Panc1 (cell line): ENCODE measurements around the gene ISYNA1. TPM values are rescaled to one million over a fixed set of nuclear protein-coding genes. Genes with fewer than 3 reads are reported as not detected.

Experiments
- ATAC-seq: fragments of 200-7000 bp; cut with Tn5 transposase; 2 replicates; pipeline ENCODE4 v1.9.1; 2020; ENCODE audit warnings: mild to moderate bottlenecking, moderate library complexity
- BruUV-seq: library from RNA; stranded (reverse); fragments of 400-500 nt; replicated peaks from 2 replicates; lab custom pipeline; 2021; lab: Mats Ljungman, UMichigan
- CTCF ChIA-PET: fragments of 300-600 bp; sonication (Branson Sonifier 250); formaldehyde crosslinking; loops from one replicate; lab custom pipeline; 2022; ENCODE audit warnings: antibody characterized with exemption; lab: Charles Lee
- POLR2A ChIA-PET: fragments of 300-600 bp; sonication (Branson Sonifier 250); formaldehyde crosslinking; loops from one replicate; lab custom pipeline; 2022; ENCODE audit warnings: antibody characterized with exemption; lab: Charles Lee
- DNase-seq: peaks from one replicate; pipeline ENCODE4 v3.0.0-alpha.2; 2010; ENCODE audit warnings: low read depth, low spot score
- H3K27ac ChIP-seq: 2 replicates; pipeline ENCODE4 v1.5.1; 2011; ENCODE audit warnings: mild to moderate bottlenecking, low read length, inconsistent platforms
- H3K27me3 ChIP-seq: fragments of 200-500 bp; sonication (Bioruptor generic); 2 replicates; pipeline ENCODE4 v1.6.0; 2014; ENCODE audit warnings: low read length, inconsistent platforms; ENCODE audit not compliant: control insufficient read depth, insufficient read depth
- H3K36me3 ChIP-seq: fragments of 200-500 bp; sonication (Bioruptor generic); 2 replicates; pipeline ENCODE4 v1.5.1; 2014; ENCODE audit warnings: inconsistent platforms, mild to moderate bottlenecking, low read length, moderate library complexity; ENCODE audit not compliant: control insufficient read depth, insufficient read depth
- H3K4me1 ChIP-seq: 2 replicates; pipeline ENCODE4 v1.5.1; 2011; ENCODE audit warnings: inconsistent platforms, mild to moderate bottlenecking, low read length, moderate library complexity; ENCODE audit not compliant: control insufficient read depth, insufficient read depth
- H3K4me3 ChIP-seq, 2 experiments: 2 replicates each; pipeline ENCODE4 v1.5.1; 2011 to 2012; ENCODE audit warnings: low read depth in 2 of 2, low read length in 2 of 2, mild to moderate bottlenecking in 2 of 2, inconsistent platforms in 1 of 2, moderate library complexity in 1 of 2
- H3K9me3 ChIP-seq: fragments of 200-500 bp; sonication (Bioruptor generic); 2 replicates; pipeline ENCODE4 v1.5.1; 2014; ENCODE audit warnings: low read depth, mild to moderate bottlenecking, inconsistent platforms, low read length, moderate library complexity; ENCODE audit not compliant: control insufficient read depth, insufficient read depth
- CTCF ChIP-seq: fragments of 450-650 bp; IDR thresholded peaks from 2 replicates; pipeline ENCODE4 v1.5.1; 2017; ENCODE audit warnings: mild to moderate bottlenecking
- POLR2AphosphoS5 ChIP-seq: IDR thresholded peaks from 2 replicates; pipeline ENCODE4 v1.6.1; 2012; ENCODE audit warnings: mild to moderate bottlenecking, low read depth, low read length, moderate library complexity
- REST ChIP-seq, 2 experiments: IDR thresholded peaks; 2 replicates each; pipeline ENCODE4 v1.6.1; 2011 to 2012; ENCODE audit warnings: low read depth in 2 of 2, control low read depth in 1 of 2, low read length in 1 of 2, mild to moderate bottlenecking in 1 of 2, moderate library complexity in 1 of 2; ENCODE audit not compliant: insufficient read depth in 1 of 2
- SIN3A ChIP-seq: IDR thresholded peaks from 2 replicates; pipeline ENCODE4 v1.6.1; 2012; ENCODE audit warnings: low read depth, mild to moderate bottlenecking, low read length, moderate library complexity, borderline replicate concordance; ENCODE audit not compliant: insufficient read depth
- TCF7L2 ChIP-seq: IDR thresholded peaks from 2 replicates; pipeline ENCODE4 v1.6.1; 2011; ENCODE audit warnings: mild to moderate bottlenecking, low read depth, low read length, inconsistent platforms
- in situ Hi-C: cut with HindIII; loops from 2 replicates; pipeline ENCODE4 v1.10.0; 2016; ENCODE audit warnings: low sequenced_read_pairs, low pct_unique_long_range_greater_than_20kb
- intact Hi-C: fragments of 100-400 bp; cut with micrococcal nuclease; formaldehyde crosslinking; loops from one replicate; pipeline ENCODE4 v1.10.0; 2022; ENCODE audit not compliant: unreplicated experiment
- microRNA-seq: library from miRNA; unstranded; fragments of <30 nt; microRNA quantifications from one replicate; pipeline ENCODE4 v1.1.0, GENCODE V29; 2020; ENCODE audit not compliant: unreplicated experiment
- total RNA-seq: library from RNA; stranded (reverse); gene quantifications from one replicate; pipeline ENCODE4 v1.2.1, GENCODE V29; 2021; ENCODE audit not compliant: unreplicated experiment

ISYNA1 gene
- total RNA-seq, 1 experiment from 2014 or later = 351 TPM

- in situ Hi-C loops (no loop called here), intact Hi-C loops (no loop called here)
- Histone ChIP-seq H3K4me3 (no peak overlapping the region), H3K4me1 (peaks cover 29% of the 10 kb centered on the region), H3K9me3 (no peaks in the 10 kb centered on the region), H3K27ac (peak overlapping the region; percentile 91; the same call in 1 of the 2 replicates), H3K27me3 (no peaks in the 10 kb centered on the region), H3K36me3 (peaks cover 3% of the 10 kb centered on the region; the same call in 1 of the 2 replicates)
- ATAC-seq = no peak
- ChIA-PET CTCF (no interaction called here), POLR2A (no interaction called here)
- TF ChIP-seq CTCF (no peak), REST (IDR thresholded peaks at IDR 0.05; ENCODE audit: insufficient read depth in 1 of 2, low read depth in 2 of 2, low read length in 1 of 2) (no peak), SIN3A (no peak), POLR2AphosphoS5 (no peak), TCF7L2 (no peak)
- DNase-seq = no peak
- BruUV-seq = no TSS peak
Observed at GRCh38 chr19:18384775-18385174, 53.2 kb downstream of the ISYNA1 start.

Small RNA genes within 50 kb of the gene (microRNA-seq; reads per million reads assigned to microRNA genes)
- 3.8 reads per million, percentile 8 among the genes with 10 or more reads in this experiment for gene MIR3189

Other genes with a start within 250 kb of the ISYNA1 start
- 13.3 TPM for gene MPV17L2, start 244.9 kb downstream of the ISYNA1 start, total RNA-seq
- 1.0 TPM for gene RAB3A, start 234.1 kb downstream of the ISYNA1 start, total RNA-seq
- 0.98 TPM for gene PDE4C, start 211.7 kb downstream of the ISYNA1 start, total RNA-seq
- 2.5 TPM for gene IQCN, start 163.7 kb downstream of the ISYNA1 start, total RNA-seq
- gene JUND, start 156.5 kb downstream of the ISYNA1 start, total RNA-seq = 130 TPM
- 209 TPM for gene LSM4, start 115.1 kb downstream of the ISYNA1 start, total RNA-seq
- gene PGPEP1, start 97.5 kb downstream of the ISYNA1 start, total RNA-seq = 36.3 TPM
- gene GDF15, start 52.0 kb downstream of the ISYNA1 start, total RNA-seq = 335 TPM
- 0.15 TPM for gene LRRC25, start 40.5 kb downstream of the ISYNA1 start, total RNA-seq
- gene SSBP4, start 18.7 kb downstream of the ISYNA1 start, total RNA-seq = 128 TPM
- 18.6 TPM for gene ELL, start 83.9 kb upstream of the ISYNA1 start, total RNA-seq
- gene FKBP8, start 105.4 kb upstream of the ISYNA1 start, total RNA-seq = 182 TPM
- gene KXD1, start 119.7 kb upstream of the ISYNA1 start, total RNA-seq = 106 TPM
- 907 TPM for gene UBA52, start 133.7 kb upstream of the ISYNA1 start, total RNA-seq
- gene REX1BD, start 150.7 kb upstream of the ISYNA1 start, total RNA-seq = 32.0 TPM
- gene CRLF1, start 168.7 kb upstream of the ISYNA1 start, total RNA-seq = 3.5 TPM
- gene TMEM59L, start 174.7 kb upstream of the ISYNA1 start, total RNA-seq = 2.4 TPM
- 4.4 TPM for gene KLHL26, start 198.9 kb upstream of the ISYNA1 start, total RNA-seq
- 18.2 TPM for gene CRTC1, start 245.5 kb upstream of the ISYNA1 start, total RNA-seq